ENCODE measurements around the gene ZFP57.

GRCh38 chr6:29630315-29630714 is 50.6 kb downstream of the ZFP57 start:
- TF ChIP-seq CTCF (IDR thresholded peaks at IDR 0.05; ENCODE audit: low read length) (no peak), EZH2phosphoT487 (IDR thresholded peaks at IDR 0.05; ENCODE audit: low read length) (no peak)

Measured in MM.1S (cell line).